GM21528 (cell line): ENCODE measurements around the gene KRTAP10-1.
"Not testable (repeated sequence)": the region's sequence is repeated elsewhere in the genome, so short reads cannot be mapped to it uniquely, and the experiment has no call there.

ENCODE experiments used
- ATAC-seq: cut with Tn5 transposase; IDR thresholded peaks from one replicate; pipeline ENCODE4 v1.9.1; 2021; ENCODE audit warnings: mild to moderate bottlenecking, moderate library complexity; ENCODE audit not compliant: unreplicated experiment, low FRiP score

KRTAP10-1 gene

DNA sequence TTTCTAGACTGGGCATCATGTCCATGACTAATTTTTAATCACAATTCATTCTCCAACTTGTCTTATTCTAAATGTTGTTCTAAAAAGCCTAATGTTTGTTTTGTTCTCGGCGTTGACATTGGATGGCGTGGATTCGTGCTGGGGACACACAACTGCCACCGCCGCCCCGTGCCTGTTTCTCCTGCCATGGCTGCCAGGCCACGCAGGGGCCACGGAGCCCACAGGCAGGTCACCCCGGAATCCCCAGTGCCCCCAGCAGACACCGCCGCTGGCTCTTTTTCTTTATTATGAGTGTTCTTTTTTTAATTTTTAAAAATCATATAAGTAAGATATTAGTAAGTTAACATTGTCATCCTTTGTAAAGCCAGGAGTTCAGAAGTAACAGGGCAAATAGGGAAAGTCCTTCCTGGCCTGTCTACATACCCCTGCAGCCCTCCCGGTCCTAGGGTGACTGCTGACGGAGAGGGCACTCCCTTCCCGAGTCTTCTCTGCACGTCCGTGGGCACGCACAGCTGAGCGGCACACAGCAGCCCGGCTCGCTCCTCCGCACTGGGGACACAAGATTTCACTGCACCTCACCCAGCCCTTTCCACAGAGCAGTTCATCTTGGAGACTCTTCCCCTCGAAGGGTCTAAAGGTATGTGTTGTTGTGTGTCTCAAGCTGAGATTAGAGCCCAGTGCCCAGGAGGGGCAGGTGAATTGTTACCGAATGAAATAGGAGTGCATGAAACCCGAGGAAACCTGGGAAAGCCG lies 32.1 kb downstream of the KRTAP10-1 start:
- ATAC-seq = no peak

- no peak for ATAC-seq
These were observed 33.4 kb downstream of the KRTAP10-1 start for GRCh38 chr21:44506279-44507255.

DNA sequence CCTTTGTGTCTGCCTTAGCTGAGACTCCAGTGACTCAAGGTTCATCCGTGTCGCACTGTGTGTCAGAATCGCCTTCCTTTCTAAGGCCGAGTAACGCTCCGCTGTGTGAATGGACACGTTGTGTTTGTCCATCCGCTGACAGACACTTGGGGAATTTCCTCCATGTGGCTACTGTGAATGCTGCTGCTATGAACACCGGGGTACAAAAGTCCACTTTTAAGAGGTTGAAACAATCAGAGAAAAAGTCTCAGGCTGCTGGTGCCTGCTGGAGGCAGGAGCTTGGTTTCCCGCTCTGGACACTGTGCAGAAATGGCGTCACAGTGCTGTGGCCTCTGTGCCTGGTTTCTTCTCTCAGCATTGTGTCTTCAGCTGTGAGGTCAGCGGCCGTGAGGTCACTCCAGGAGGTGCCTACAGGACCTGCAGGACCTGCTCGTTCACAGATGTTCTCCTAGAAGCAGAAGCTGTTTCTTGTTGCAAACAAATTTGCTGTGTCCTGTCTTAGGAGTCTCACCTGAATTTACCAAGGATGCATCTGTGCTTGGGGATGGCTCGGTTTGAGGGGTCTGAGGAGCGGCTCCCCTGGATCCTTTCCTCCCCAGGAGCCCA lies 34.2 kb downstream of the KRTAP10-1 start:
- ATAC-seq = no peak

DNA sequence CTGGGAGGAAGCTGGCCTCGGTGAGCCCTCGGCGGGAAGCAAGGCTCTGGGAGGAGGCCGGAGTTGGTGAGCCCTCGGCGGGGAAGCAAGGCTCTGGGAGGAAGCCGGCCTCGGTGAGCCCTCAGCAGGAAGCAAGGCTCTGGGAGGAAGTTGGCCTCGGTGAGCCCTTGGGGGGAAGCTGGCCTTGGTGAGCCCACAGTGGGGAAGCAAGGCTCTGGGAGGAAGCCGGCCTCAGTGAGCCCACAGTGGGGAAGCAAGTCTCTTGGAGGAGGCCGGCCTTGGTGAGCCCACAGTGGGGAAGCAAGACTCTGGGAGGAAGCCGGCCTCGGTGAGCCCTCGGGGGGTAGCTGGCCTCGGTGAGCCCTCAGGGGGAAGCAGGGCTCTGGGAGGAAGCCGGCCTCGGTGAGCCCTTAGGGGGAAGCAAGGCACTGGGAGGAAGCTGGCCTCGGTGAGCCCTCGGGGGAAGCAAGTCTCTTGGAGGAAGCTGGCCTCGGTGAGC lies 36.0 kb downstream of the KRTAP10-1 start:
- ATAC-seq = no peak

- ATAC-seq = not testable (repeated sequence)
These were observed 36.7 kb downstream of the KRTAP10-1 start for GRCh38 chr21:44503006-44503889.

GRCh38 chr21:44502171-44502958 lies 37.6 kb downstream of the KRTAP10-1 start:
- ATAC-seq = no peak

DNA sequence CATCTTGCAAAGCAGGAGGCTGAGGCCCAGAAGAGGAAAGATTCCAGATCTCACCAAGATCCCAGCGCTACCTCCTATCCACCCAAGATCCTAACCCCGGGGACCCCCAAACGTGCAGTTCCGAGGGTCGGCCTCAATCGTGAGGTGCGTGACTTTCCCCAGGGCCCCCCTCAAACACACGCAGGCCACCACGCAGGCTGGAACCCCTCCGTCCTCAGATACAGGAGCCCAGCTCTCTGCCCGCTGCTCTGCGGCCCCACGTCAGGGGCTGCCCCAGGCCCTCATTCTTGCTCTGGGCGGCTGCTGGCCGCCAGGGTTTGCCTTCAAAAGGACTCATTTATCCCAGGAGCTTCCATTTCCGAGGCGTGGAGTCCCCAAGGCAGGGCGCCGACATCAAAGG lies 39.9 kb downstream of the KRTAP10-1 start:
- no peak for ATAC-seq

GRCh38 chr21:44499631-44500030 lies 40.4 kb downstream of the KRTAP10-1 start:
- no peak for ATAC-seq

GRCh38 chr21:44499211-44499560 lies 40.8 kb downstream of the KRTAP10-1 start:
- no peak for ATAC-seq

- ATAC-seq = no peak
These were observed 41.5 kb downstream of the KRTAP10-1 start for GRCh38 chr21:44498280-44499210.

GRCh38 chr21:44497703-44498126 lies 42.3 kb downstream of the KRTAP10-1 start:
- ATAC-seq = no peak

DNA sequence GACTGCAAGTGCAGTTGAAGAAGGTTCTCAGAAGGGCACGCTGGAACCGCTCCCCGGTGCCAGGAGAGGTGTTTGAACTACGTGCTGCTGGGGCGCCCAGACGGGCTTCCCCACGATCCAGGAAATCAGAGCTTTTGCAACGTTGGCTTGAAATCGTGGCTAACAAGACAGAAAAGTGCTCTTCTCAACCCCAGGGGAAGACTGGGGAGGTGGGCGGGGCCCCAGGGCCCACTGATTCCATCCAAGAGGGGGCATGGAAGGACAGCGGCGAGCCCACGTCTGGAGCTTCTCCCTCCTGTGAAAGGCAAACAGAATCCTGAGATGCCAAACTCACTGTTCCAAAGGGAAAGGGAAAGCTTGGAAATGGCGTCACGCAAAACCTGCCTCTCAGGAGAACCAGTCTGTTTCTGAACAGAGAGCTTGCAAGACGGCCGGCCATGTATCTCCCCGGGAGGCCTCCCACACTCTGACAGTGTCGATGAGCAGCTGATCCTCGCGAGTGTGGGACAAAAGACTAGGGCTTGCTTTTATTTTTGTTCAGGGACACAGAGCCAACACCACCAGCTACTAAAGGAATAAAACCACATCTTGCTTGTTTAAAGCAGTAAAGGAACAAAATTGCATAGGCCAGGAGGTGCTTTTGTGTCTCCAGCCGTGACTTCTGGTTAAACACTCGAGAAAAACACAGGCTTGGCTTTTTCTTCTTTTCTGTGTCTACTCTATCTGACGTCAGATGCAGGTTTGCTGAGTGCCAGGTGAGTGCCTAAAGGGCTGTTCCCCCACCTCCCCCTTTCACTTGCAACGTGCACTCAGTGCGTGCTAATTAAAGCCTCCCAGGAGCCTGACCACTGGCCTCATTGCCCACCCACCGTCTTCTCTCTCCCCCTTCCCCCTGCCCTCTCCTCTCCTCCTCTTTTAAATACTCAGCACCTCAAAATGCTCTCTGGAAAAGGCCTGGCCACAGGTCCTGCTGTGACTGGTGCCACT lies 43.1 kb downstream of the KRTAP10-1 start:
- no peak for ATAC-seq

GRCh38 chr21:44495611-44496563 lies 44.1 kb downstream of the KRTAP10-1 start:
- ATAC-seq = no peak

DNA sequence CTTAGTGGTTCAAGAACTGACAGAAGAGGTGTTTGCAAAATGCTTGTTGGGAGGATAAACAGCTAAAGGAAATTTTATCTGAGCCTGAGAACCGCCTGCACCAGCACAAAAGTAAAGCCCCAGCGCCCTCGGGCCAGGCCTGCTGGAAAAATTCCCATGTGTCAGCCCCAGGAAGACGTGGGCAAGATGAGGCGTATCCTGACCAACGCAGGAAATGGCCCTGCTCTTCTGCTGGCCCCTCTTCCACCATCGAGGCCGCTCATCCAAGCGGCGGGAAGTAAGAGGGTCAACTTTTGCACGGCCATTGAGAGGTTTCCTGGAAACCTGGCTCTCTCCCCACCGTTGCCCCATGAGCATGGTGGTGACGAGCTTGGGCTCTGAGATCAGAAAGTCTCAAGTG lies 45.0 kb downstream of the KRTAP10-1 start:
- no peak for ATAC-seq

DNA sequence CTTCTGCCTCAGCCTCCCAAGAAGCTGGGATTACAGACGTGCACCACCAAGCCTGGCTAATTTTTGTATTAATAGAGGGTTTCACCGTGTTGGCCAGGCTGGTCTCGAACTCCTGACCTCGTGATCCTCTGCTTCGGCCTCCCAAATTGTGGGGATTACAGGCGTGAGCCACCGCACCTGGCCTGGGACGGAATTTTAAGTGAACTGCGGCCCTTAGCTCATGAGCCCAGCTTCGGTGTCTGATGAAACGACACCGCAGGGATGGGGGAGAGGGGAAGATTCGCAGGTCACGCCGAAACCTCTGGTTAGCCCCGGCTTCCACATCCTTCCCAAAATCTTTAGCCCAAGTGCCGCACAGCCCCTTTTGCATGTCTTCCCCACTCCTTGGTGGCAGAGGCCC lies 45.6 kb downstream of the KRTAP10-1 start:
- ATAC-seq = no peak
